ENCODE measurements around the gene KRTAP19-6.

DNA sequence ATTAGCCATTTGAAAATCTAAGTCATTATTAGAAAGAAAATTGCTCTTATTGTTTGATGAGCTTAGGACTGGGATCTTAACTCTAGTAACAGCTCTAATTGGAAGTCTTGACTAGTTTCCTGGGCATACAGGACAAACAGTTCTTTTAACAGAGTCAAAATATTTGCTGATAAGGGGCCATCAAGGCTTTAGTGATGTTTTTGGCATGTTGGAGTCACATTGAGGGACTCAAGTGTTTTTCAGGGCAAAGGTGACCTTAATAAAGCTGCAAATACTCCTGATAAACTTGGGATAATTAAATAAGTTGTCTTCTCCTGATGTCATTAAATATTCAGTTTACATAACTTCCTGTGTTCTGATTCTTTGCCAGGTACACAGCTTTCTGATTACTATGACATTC lies 26.0 kb upstream of the KRTAP19-6 start:
- TF ChIP-seq, protein P1, sequence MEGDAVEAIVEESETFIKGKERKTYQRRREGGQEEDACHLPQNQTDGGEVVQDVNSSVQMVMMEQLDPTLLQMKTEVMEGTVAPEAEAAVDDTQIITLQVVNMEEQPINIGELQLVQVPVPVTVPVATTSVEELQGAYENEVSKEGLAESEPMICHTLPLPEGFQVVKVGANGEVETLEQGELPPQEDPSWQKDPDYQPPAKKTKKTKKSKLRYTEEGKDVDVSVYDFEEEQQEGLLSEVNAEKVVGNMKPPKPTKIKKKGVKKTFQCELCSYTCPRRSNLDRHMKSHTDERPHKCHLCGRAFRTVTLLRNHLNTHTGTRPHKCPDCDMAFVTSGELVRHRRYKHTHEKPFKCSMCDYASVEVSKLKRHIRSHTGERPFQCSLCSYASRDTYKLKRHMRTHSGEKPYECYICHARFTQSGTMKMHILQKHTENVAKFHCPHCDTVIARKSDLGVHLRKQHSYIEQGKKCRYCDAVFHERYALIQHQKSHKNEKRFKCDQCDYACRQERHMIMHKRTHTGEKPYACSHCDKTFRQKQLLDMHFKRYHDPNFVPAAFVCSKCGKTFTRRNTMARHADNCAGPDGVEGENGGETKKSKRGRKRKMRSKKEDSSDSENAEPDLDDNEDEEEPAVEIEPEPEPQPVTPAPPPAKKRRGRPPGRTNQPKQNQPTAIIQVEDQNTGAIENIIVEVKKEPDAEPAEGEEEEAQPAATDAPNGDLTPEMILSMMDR (IDR thresholded peaks at IDR 0.05 in 2 of 3, conservative IDR thresholded peaks at IDR 0.05 in 1 of 3; ENCODE audit: borderline replicate concordance in 1 of 3, insufficient read depth in 1 of 3, low read depth in 2 of 3, low read length in 2 of 3) = no peak
- TF ChIP-seq ZNF274 (IDR thresholded peaks at IDR 0.05; ENCODE audit: low read depth, low read length) = no peak
- TF ChIP-seq SIN3A (IDR thresholded peaks at IDR 0.05; ENCODE audit: low read depth) = no peak
- TF ChIP-seq RAD21 (IDR thresholded peaks at IDR 0.05; ENCODE audit: low read depth) = no peak
- no peak for TF ChIP-seq POLR2AphosphoS5 (IDR thresholded peaks at IDR 0.05; ENCODE audit: low read depth, low read length)
- no peak for TF ChIP-seq POLR2A (IDR thresholded peaks at IDR 0.05; ENCODE audit: borderline replicate concordance, extremely low read depth, insufficient read depth, insufficient read length)

All from HCT116 (cell line).